GM21423 (cell line): ENCODE measurements around the gene DNASE2.
"Not testable (repeated sequence)": the region's sequence is repeated elsewhere in the genome, so short reads cannot be mapped to it uniquely, and the experiment has no call there.

Source experiments
- ATAC-seq: cut with Tn5 transposase; IDR thresholded peaks from one replicate; pipeline ENCODE4 v1.9.1; 2021; ENCODE audit warnings: mild to moderate bottlenecking, moderate library complexity; ENCODE audit not compliant: unreplicated experiment

Gene DNASE2

GRCh38 chr19:12881172-12881808 is at the start of gene DNASE2:
Gene DNASE2, minus strand, starts transcription at chr19:12881449. Its CDS starts 74 bp downstream, at chr19:12881375.
- peak; percentile 82 for ATAC-seq

- no peak for ATAC-seq
Measured at GRCh38 chr19:12930002-12930645, 48.9 kb upstream of the DNASE2 start.

- ATAC-seq = no peak
Measured at GRCh38 chr19:12924621-12925310, 43.5 kb upstream of the DNASE2 start.

- no peak for ATAC-seq
Measured at GRCh38 chr19:12922959-12923358, 41.7 kb upstream of the DNASE2 start.

GRCh38 chr19:12921047-12921446 is 39.8 kb upstream of the DNASE2 start:
- ATAC-seq = no peak

- no peak for ATAC-seq
Measured at GRCh38 chr19:12918253-12918652, 37.0 kb upstream of the DNASE2 start.

- not testable (repeated sequence) for ATAC-seq
Measured at GRCh38 chr19:12915860-12916259, 34.6 kb upstream of the DNASE2 start.

- no peak for ATAC-seq
Measured at GRCh38 chr19:12913851-12914690, 32.8 kb upstream of the DNASE2 start.

GRCh38 chr19:12913011-12913561 is 31.8 kb upstream of the DNASE2 start:
- no peak for ATAC-seq

- ATAC-seq = no peak
Measured at GRCh38 chr19:12912571-12912970, 31.3 kb upstream of the DNASE2 start.

GRCh38 chr19:12907166-12907565 is 25.9 kb upstream of the DNASE2 start:
- ATAC-seq = no peak

- ATAC-seq = peak; percentile 87
Measured at GRCh38 chr19:12899891-12900518, 18.8 kb upstream of the DNASE2 start.

- no peak for ATAC-seq
Measured at GRCh38 chr19:12896460-12896859, 15.2 kb upstream of the DNASE2 start.

- no peak for ATAC-seq
Measured at GRCh38 chr19:12893582-12893981, 12.3 kb upstream of the DNASE2 start.

- no peak for ATAC-seq
Measured at GRCh38 chr19:12891553-12892021, 10.3 kb upstream of the DNASE2 start.

- peak; percentile 88 for ATAC-seq
Measured at GRCh38 chr19:12890787-12891552, 9.7 kb upstream of the DNASE2 start, which contains the start of gene GCDH. Gene GCDH, plus strand, starts transcription at chr19:12891160. Its CDS starts 145 bp downstream, at chr19:12891305.

- not testable (repeated sequence) for ATAC-seq
Measured at GRCh38 chr19:12890299-12890786, 9.1 kb upstream of the DNASE2 start.

- ATAC-seq = no peak
Measured at GRCh38 chr19:12888006-12888603, 6.9 kb upstream of the DNASE2 start.
